NCI-H1048 (cell line): ENCODE results near the gene WBP1L.
"Not testable (repeated sequence)": the region's sequence is repeated elsewhere in the genome, so short reads cannot be mapped to it uniquely, and the experiment has no call there.

Experiments used
- DNase-seq: peaks from one replicate; lab custom pipeline; 2025; lab: John Stamatoyannopoulos, UW

WBP1L gene

GRCh38 chr10:102811346-102811745, 67.6 kb downstream of the WBP1L start:
- no peak for DNase-seq

- DNase-seq, result no peak
Observed at GRCh38 chr10:102812231-102812876, 68.6 kb downstream of the WBP1L start.

GRCh38 chr10:102813017-102813541, 69.3 kb downstream of the WBP1L start:
- no peak for DNase-seq

DNA sequence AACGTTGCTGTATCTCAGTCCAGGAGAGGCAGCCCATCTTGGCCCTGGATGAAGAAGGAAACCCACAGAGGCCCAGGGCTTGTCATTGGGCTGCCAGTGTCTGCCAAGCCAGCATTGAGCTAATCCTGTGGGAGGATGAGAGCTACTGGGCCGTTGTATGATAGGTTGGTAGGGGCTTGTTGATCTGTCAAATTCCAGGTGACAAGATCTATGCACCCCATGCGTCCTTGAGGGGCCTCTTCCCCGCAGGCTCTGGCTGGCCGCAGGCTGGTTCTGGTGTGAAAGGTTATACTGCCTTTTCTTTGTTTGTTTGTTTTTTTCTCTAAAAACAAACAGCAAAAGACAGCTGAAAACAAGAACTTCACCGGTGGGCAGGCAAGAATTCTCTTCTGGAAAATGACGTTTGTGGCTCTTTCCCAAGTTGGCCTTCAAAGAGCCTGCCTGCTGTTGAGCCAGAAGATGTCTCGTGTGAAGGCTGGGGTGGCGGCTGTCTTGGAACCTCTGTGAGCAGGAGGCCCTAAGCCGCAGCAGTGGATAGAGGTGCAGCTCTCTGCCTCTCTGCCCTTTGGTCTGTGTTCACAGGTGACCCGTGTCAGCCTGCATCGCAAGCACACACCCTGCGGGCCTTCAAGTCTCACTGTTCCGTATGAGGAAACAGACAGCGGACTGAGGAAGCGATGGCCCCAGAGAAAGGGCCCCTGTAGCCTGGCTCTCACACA, 70.1 kb downstream of the WBP1L start:
- no peak for DNase-seq

- no peak for DNase-seq
Observed at GRCh38 chr10:102814453-102814871, 70.7 kb downstream of the WBP1L start.

DNA sequence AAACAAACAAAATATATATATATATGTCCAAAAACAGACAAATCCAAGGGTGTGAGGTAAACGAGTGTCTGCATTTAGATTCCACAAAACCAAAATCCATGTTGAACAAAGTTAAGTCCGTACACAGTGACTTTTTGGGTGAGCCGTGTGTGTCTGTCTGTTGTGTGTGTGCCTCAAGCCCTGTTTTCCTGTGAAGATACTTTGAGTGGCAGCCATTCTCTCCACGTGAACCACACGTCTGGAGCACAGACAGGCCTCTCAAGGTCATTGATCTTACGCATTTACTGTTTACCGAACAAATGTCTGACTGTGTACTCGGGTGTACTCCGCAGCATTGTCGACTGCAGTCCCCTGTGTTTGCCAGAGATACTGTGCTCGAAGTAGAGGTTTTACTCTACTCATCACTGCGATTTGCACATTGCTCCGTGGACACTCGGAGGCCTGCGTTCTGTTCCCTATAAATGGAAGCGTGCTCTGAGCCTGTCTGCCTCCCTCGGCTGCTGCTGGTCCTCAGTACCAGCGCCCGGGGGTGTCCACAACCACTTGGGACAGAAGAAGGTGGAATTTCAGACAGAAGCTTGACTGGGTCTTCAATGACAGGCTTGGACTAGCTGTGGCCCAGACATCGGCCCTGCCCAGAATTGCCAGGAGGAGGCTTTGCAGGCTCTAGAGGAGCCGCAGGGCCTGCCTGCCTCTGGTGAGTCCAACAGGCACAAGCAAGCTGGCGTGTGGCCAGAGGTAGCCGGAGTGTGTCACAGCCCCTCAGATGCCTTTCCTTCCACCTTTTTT, 71.3 kb downstream of the WBP1L start:
- DNase-seq, result no peak

GRCh38 chr10:102815790-102816549, 72.2 kb downstream of the WBP1L start:
- DNase-seq, result no peak

DNA sequence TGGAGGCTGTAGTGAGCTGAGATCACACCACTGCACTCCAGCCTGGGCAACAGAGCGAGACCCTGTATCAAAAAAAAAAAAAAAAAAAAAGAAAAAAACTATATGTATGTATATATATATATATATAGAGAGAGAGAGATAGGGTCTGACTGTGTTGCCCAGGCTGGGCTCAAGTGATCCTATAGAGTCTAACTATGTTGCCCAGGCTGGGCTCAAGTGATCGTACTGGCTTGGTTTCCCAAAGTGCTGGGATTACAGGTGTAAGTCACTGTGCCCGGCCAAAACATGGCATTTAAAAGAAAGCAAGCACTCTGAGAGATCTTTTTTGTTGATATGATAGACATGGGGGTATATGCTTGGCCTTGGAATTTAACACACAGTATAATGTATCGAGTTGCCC, 73.4 kb downstream of the WBP1L start:
- no peak for DNase-seq

DNA sequence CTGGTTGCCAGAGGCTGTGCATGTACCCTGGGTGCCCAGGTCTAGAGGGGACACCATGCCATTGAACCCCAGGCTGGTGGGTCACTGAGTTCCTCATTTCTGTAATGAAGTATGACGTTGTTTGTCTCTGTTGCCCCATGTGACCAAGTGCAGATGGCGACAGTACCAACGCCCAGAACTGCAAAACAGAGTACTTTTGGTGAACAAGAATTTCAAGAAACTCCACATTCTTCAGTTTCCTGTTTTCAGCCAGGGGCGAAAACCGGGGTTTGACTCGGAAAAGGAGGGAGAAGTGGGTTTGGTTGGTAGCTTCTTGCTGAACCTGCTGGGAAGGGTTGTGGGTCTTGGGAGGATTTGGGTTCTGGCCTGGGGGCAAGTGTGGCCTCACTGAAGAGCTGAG, 75.3 kb downstream of the WBP1L start:
- no peak for DNase-seq

DNA sequence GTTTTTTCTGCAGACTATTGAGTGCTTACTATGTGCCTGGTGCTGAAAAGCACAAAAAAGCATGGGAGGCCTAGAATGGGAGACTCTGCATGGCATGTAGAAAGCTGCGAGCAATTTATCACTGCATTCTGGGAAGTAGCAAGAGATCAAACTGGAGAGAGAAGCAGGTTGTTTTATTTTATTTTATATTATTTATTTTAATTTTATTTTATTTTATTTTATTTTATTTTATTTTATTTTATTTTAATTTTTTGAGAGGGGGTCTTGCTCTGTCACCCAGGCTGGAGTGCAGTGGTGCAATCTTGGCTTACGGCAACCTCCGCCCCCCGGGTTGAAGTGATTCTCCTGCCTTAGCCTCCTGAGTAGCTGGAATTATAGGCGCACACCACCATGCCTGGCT, 76.3 kb downstream of the WBP1L start:
- not testable (repeated sequence) for DNase-seq

DNA sequence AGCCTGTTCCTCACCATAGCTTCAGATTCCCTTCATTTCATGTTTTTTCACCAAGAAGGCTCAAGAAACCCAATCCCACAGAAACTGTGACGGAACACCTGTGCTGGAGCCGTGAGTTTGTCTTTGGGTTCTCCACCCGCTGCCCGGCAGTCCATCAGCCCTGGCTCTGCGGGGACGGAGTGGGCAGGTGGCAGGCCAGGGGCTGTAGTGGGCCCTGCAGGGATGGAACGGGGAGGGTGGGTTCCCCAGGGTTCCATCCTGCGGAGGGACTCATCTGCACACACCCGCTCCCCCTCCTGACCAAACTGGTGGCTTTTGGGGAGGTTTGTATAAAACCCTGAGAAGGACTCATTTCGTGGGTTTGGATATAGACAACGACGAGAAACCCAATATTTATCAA, 78.5 kb downstream of the WBP1L start:
- DNase-seq, result no peak

- no peak for DNase-seq
Observed at GRCh38 chr10:102824664-102825063, 80.9 kb downstream of the WBP1L start.

- DNase-seq, result no peak
Observed at GRCh38 chr10:102826148-102826796, 82.5 kb downstream of the WBP1L start.

- DNase-seq, result no peak
Observed at GRCh38 chr10:102827597-102827975, 83.8 kb downstream of the WBP1L start.

GRCh38 chr10:102831322-102832071, 87.7 kb downstream of the WBP1L start:
- no peak for DNase-seq

GRCh38 chr10:102832248-102832647, 88.5 kb downstream of the WBP1L start:
- DNase-seq, result no peak

DNA sequence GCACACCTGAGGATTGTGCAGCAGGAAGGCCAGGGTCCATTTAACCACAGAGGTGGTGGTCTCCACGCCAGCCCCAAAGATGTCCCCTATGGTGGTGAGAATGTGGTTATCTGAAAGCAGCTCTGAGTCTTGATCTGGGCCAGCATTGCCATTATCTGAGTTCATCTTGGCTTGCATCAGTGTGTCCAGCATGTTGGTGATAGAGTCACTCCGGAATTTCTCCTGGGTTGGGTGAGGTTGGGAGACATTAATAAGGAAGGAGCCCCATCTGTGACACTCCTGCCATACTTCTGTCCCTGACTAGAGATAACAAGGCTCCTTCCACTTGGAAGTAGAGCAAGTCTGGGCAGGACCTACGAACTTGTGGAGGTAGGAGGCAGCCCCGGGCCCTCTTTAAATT, 89.2 kb downstream of the WBP1L start:
- no peak for DNase-seq

DNA sequence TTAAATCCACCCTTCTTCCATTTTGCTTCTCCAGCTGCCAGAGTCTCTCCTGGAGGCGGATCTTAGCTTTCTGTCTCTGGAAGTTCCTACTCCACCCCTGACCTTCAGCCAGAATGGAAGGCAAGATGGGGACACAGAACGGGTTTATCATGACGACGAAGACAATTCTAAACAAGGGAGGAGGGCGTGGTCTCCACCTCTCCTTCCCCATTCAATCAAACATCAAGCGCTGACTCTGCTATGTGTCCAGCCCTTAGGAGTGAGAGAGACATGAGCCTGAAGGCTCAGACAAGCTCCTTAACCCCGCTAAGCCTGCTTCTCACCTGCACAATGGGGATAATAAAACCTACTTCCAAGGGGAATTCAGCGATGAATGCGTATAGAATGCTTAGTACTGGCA, 90.4 kb downstream of the WBP1L start:
- no peak for DNase-seq

DNA sequence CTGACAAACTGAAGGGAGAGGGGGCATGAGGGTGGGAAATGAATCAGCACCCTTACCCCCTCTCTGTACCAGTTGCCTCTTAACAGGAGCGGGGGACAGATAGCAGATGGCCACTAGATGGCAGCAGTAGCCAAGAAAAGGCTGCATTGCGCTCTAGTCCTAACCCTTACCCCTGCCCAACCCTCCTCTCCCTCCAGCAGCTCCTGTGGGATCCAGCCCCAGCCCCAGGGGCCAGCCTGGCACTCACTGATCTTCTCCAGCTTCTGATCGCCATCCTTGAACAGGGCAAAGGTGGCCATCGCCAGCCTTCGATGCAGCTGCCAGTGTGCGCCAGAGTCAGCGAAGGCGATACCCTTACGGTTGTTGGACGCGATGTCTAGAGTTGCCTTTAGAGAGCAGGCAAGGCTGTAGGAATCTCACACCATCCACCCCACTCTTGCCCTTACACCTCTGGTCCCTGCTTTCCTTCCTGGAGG, 91.3 kb downstream of the WBP1L start:
- DNase-seq, result peak; percentile 52

DNA sequence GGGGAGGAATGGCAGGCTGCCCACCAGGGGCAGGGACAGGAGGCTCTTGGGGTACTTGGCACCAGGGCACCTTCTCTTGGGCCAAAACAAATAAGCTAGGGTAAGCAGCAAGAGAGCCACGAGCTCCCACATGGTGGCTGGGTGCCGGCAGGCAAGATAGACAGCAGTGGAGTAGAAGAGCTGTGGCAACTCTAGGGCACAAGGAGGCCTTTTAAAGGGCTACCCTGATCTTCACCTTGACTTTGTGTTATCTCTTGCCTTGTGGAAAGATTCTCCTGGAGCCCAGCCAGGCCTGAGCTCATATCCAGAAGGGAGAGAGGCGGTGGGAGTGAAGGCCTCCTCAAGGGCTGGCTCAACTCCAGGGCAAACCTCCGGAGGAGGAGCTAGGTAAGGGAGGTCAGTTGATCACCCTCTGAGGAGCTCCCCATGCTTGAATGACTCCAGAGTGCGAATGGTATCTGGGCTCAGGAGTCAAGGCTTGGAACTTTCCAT, 93.5 kb downstream of the WBP1L start, which contains the start of gene CYP17A1:
Gene CYP17A1 (minus strand): TSS at position 184 of the 492 bp plus-strand sequence. CDS start 52 bp downstream, at position 132.
- DNase-seq, result no peak
